Keratinocyte (primary cell): Measurements from ENCODE around the gene HMCN1. TPM values are rescaled to one million over a fixed set of nuclear protein-coding genes. Genes with fewer than 3 reads are reported as not detected.
"Not testable (repeated sequence)": the region's sequence is repeated elsewhere in the genome, so short reads cannot be mapped to it uniquely, and the experiment has no call there.

Experiments
- DNase-seq: peaks from one replicate; pipeline ENCODE4 v3.0.0-alpha.2; 2011; ENCODE audit warnings: low read depth, missing footprints, low spot score
- FAIRE-seq: peaks from 2 replicates; lab custom pipeline; 2011; peaks lifted over from hg19 to GRCh38; lab: Jason Lieb, UNC
- H2AFZ ChIP-seq: 2 replicates; pipeline ENCODE4 v1.6.0; 2012; ENCODE audit warnings: low read length, control low read depth, inconsistent platforms; ENCODE audit not compliant: control insufficient read depth
- H3K27ac ChIP-seq: 2 replicates; pipeline ENCODE4 v1.5.1; 2011; ENCODE audit warnings: low read length; ENCODE audit not compliant: control insufficient read depth, insufficient read depth
- H3K27me3 ChIP-seq: 3 replicates; pipeline ENCODE4 v1.6.0; 2011; ENCODE audit warnings: low read length; ENCODE audit not compliant: control insufficient read depth, insufficient read depth; ENCODE audit errors: extremely low read depth
- H3K36me3 ChIP-seq, 2 experiments: 2 replicates in 1 of 2; 3 replicates in 1 of 2; pipeline ENCODE4 v1.5.1; 2011; ENCODE audit warnings: low read length in 2 of 2, mild to moderate bottlenecking in 1 of 2; ENCODE audit not compliant: control insufficient read depth in 2 of 2, insufficient read depth in 2 of 2; ENCODE audit errors: extremely low read depth in 1 of 2
- H3K4me1 ChIP-seq: 3 replicates; pipeline ENCODE4 v1.5.1; 2011; ENCODE audit warnings: low read length; ENCODE audit not compliant: control insufficient read depth, insufficient read depth; ENCODE audit errors: extremely low read depth
- H3K4me2 ChIP-seq: 3 replicates; pipeline ENCODE4 v1.6.0; 2011; ENCODE audit warnings: low read depth, low read length; ENCODE audit not compliant: control insufficient read depth, insufficient read depth; ENCODE audit errors: extremely low read depth
- H3K4me3 ChIP-seq, 3 experiments: fragments of 200-600 bp in 1 of 3; sonication (generic) in 1 of 3; 2 replicates in 2 of 3; 3 replicates in 1 of 3; pipeline ENCODE4 v1.5.1; 2011 to 2016; ENCODE audit warnings: low read length in 3 of 3, mild to moderate bottlenecking in 3 of 3, control low read depth in 2 of 3, inconsistent platforms in 1 of 3, low read depth in 1 of 3, mixed read lengths in 1 of 3, mixed run types in 1 of 3, moderate library complexity in 1 of 3; ENCODE audit not compliant: control insufficient read depth in 2 of 3, insufficient read depth in 2 of 3; ENCODE audit errors: extremely low read depth in 1 of 3
- H3K79me2 ChIP-seq: 2 replicates; pipeline ENCODE4 v1.6.0; 2012; ENCODE audit warnings: low read length; ENCODE audit not compliant: control insufficient read depth, insufficient read depth
- H3K9ac ChIP-seq: 3 replicates; pipeline ENCODE4 v1.6.0; 2011; ENCODE audit warnings: low read length; ENCODE audit not compliant: control insufficient read depth, insufficient read depth; ENCODE audit errors: extremely low read depth
- H3K9me1 ChIP-seq: 3 replicates; pipeline ENCODE4 v1.6.0; 2011; ENCODE audit warnings: low read length; ENCODE audit not compliant: control insufficient read depth, insufficient read depth; ENCODE audit errors: extremely low read depth
- H3K9me3 ChIP-seq: 2 replicates; pipeline ENCODE4 v1.5.1; 2012; ENCODE audit warnings: low read depth, low read length; ENCODE audit not compliant: control insufficient read depth
- H4K20me1 ChIP-seq: 3 replicates; pipeline ENCODE4 v1.6.0; 2011; ENCODE audit warnings: low read length; ENCODE audit not compliant: control insufficient read depth, insufficient read depth; ENCODE audit errors: extremely low read depth
- CTCF ChIP-seq, 3 experiments: IDR thresholded peaks in 1 of 3; conservative IDR thresholded peaks in 1 of 3; optimal IDR thresholded peaks in 1 of 3; 2 replicates in 2 of 3; 3 replicates in 1 of 3; pipeline versions ENCODE3 to v1.5.1; 2011; ENCODE audit warnings: low read length in 3 of 3, mild to moderate bottlenecking in 3 of 3, moderate library complexity in 2 of 3, control low read depth in 1 of 3, inconsistent platforms in 1 of 3; ENCODE audit not compliant: insufficient read depth in 2 of 3; ENCODE audit errors: extremely low read depth in 1 of 3
- EZH2 ChIP-seq: IDR thresholded peaks from one replicate; pipeline ENCODE4 v1.6.1; 2012; ENCODE audit warnings: inconsistent platforms, mild to moderate bottlenecking, low read length, moderate library complexity
- dilution Hi-C: fragments of 300-500 bp; cut with MboI; formaldehyde crosslinking; loops from one replicate; pipeline ENCODE4 v1.7.0; 2020; ENCODE audit warnings: low sequenced_read_pairs; ENCODE audit not compliant: extremely low pct_ligation_motif_present
- polyA plus RNA-seq, 5 experiments: library from polyadenylated mRNA; depleted of rRNA in 3 of 5; stranded (reverse) in 3 of 5; stranded (forward) in 1 of 5; unstranded in 1 of 5; fragments of >200 nt; gene quantifications; 1 replicate in 1 of 5; 2 replicates in 3 of 5; 3 replicates in 1 of 5; pipeline versions ENCODE4 v1.2.1 to v1.2.3, GENCODE V29; 2011 to 2012; ENCODE audit warnings: missing spikeins in 2 of 5, low read depth in 1 of 5, low replicate concordance in 1 of 5

HMCN1 gene
- polyA plus RNA-seq, 1 donor (not counting 4 experiments of a cell fraction or from before 2014, with no cell fraction given) = 1.8 TPM

GRCh38 chr1:185886046-185886445, 151.9 kb downstream of the HMCN1 start:
- FAIRE-seq (no peak), DNase-seq (no peak)
- Histone ChIP-seq H3K9ac (no peak overlapping the region), H4K20me1 (no peaks in the 10 kb centered on the region), H2AFZ (no peak overlapping the region), H3K36me3 (no peaks in the 10 kb centered on the region), H3K9me3 (no peaks in the 10 kb centered on the region), H3K79me2 (no peaks in the 10 kb centered on the region), H3K4me1 (no peaks in the 10 kb centered on the region), H3K9me1 (no peaks in the 10 kb centered on the region), H3K27me3 (no peaks in the 10 kb centered on the region), H3K4me2 (no peak overlapping the region), H3K27ac (no peak overlapping the region), H3K4me3 (no peak overlapping the region)
- TF ChIP-seq CTCF (optimal IDR thresholded peaks at IDR 0.05 in 1 of 3, IDR thresholded peaks at IDR 0.05 in 1 of 3, conservative IDR thresholded peaks at IDR 0.05 in 1 of 3; ENCODE audit: extremely low read depth in 1 of 3, insufficient read depth in 2 of 3, low read length in 3 of 3) = no peak
- no peak for TF ChIP-seq EZH2
- dilution Hi-C loops = no loop called here

GRCh38 chr1:185886671-185887070, 152.5 kb downstream of the HMCN1 start:
- Histone ChIP-seq H3K4me2 (no peak overlapping the region), H3K9ac (no peak overlapping the region), H3K4me3 (no peak overlapping the region), H3K27me3 (no peaks in the 10 kb centered on the region), H3K36me3 (no peaks in the 10 kb centered on the region), H3K9me3 (no peaks in the 10 kb centered on the region), H2AFZ (no peak overlapping the region), H4K20me1 (no peaks in the 10 kb centered on the region), H3K4me1 (no peaks in the 10 kb centered on the region), H3K27ac (no peak overlapping the region), H3K9me1 (no peaks in the 10 kb centered on the region), H3K79me2 (no peaks in the 10 kb centered on the region)
- dilution Hi-C loops = no loop called here
- FAIRE-seq = no peak
- DNase-seq = no peak
- no peak for TF ChIP-seq EZH2
- no peak for TF ChIP-seq CTCF (optimal IDR thresholded peaks at IDR 0.05 in 1 of 3, IDR thresholded peaks at IDR 0.05 in 1 of 3, conservative IDR thresholded peaks at IDR 0.05 in 1 of 3; ENCODE audit: extremely low read depth in 1 of 3, insufficient read depth in 2 of 3, low read length in 3 of 3)

GRCh38 chr1:185892831-185893403, 158.7 kb downstream of the HMCN1 start:
- FAIRE-seq, H3K9me3 ChIP-seq, H3K4me2 ChIP-seq, H3K36me3 ChIP-seq, H3K27ac ChIP-seq, H2AFZ ChIP-seq, H3K27me3 ChIP-seq, dilution Hi-C loops, H4K20me1 ChIP-seq, H3K4me3 ChIP-seq, H3K9me1 ChIP-seq, DNase-seq, H3K9ac ChIP-seq, H3K79me2 ChIP-seq, H3K4me1 ChIP-seq: not testable (repeated sequence)
